Ovary (tissue), 3 donors: ENCODE data around the gene PIH1D1.

Source experiments
- POLR2A ChIP-seq: fragments of 450-650 bp; IDR thresholded peaks from one replicate; pipeline ENCODE4 v1.6.1; 2017; ENCODE audit warnings: antibody characterized with exemption, mild to moderate bottlenecking, moderate library complexity
- TF ChIP-seq, protein P1 (sequence below), 3 donors: fragments of 450-650 bp in 2 of 3; fragments of 200-600 bp in 1 of 3; IDR thresholded peaks; one replicate each; pipeline versions ENCODE4 v1.5.1 to v1.8.0; 2016 to 2022; ENCODE audit warnings: antibody characterized with exemption in 3 of 3, mild to moderate bottlenecking in 1 of 3
- donor health status: DM: no; HTN: no; CAD: no.

DNA sequence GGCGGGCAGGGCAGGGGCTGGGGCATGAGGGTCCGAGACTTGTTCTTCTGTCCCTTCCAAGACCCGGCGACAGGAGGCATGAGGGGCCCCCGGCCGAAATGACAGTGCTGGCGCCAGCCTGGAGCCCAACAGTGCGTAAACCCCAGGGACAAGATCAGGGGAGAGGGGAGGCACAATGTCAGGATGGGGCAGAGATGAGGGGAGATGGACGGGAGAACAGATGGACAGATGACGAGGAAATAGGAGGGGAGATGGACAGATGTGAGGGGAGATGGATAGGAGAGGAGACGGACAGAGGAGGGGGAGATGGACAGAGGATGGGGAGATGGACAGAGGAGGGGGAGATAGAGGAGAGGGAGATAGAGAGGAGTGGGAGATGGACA lies 22.9 kb upstream of the PIH1D1 start:
- TF ChIP-seq, protein P1, sequence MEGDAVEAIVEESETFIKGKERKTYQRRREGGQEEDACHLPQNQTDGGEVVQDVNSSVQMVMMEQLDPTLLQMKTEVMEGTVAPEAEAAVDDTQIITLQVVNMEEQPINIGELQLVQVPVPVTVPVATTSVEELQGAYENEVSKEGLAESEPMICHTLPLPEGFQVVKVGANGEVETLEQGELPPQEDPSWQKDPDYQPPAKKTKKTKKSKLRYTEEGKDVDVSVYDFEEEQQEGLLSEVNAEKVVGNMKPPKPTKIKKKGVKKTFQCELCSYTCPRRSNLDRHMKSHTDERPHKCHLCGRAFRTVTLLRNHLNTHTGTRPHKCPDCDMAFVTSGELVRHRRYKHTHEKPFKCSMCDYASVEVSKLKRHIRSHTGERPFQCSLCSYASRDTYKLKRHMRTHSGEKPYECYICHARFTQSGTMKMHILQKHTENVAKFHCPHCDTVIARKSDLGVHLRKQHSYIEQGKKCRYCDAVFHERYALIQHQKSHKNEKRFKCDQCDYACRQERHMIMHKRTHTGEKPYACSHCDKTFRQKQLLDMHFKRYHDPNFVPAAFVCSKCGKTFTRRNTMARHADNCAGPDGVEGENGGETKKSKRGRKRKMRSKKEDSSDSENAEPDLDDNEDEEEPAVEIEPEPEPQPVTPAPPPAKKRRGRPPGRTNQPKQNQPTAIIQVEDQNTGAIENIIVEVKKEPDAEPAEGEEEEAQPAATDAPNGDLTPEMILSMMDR (IDR thresholded peaks at IDR 0.05) = no peak
- no peak for TF ChIP-seq POLR2A
